ENCODE results near the gene DSCAM. TPM values are rescaled to one million over a fixed set of nuclear protein-coding genes. Genes with fewer than 3 reads are reported as not detected.

DSCAM gene
- total RNA-seq, 1 experiment from 2014 or later: 0.33 TPM

GRCh38 chr21:40753756-40754155 is 93.2 kb downstream of the DSCAM start:
- Mint-ChIP-seq H3K4me1 (ENCODE audit: insufficient read depth, unreplicated experiment) (no peaks in the 10 kb centered on the region), H3K9me3 (ENCODE audit: unreplicated experiment) (peaks cover 7% of the 10 kb centered on the region), H3K27me3 (ENCODE audit: insufficient read depth, unreplicated experiment) (no peaks in the 10 kb centered on the region), H3K36me3 (ENCODE audit: insufficient read depth, unreplicated experiment) (peaks cover 5% of the 10 kb centered on the region), H3K27ac (ENCODE audit: low read depth, unreplicated experiment) (no peak overlapping the region), H3K4me3 (ENCODE audit: unreplicated experiment) (no peak overlapping the region)
- ChIA-PET CTCF (no interaction called here), POLR2A (no interaction called here)
- no peak for DNase-seq (ENCODE audit: unreplicated experiment)
- no TSS peak for BruUV-seq (replicated peaks)
- no peak for TF ChIP-seq CTCF (IDR thresholded peaks at IDR 0.05; ENCODE audit: unreplicated experiment)
- intact Hi-C loops (cut with micrococcal nuclease): no loop called here

- CTCF ChIA-PET: interaction anchor here (0.7 kb wide), 1 partner anchor 381 kb away, joined by 3 read pairs; no protein-coding TSS in a partner anchor
- DNase-seq (ENCODE audit: unreplicated experiment): no peak
- no TSS peak for BruUV-seq (replicated peaks)
These were observed 94.8 kb downstream of the DSCAM start for GRCh38 chr21:40752125-40752524.

GRCh38 chr21:40751221-40751620 is 95.7 kb downstream of the DSCAM start:
- no peaks in the 10 kb centered on the region for H3K4me1 Mint-ChIP-seq (ENCODE audit: insufficient read depth, unreplicated experiment)
- CTCF ChIA-PET: interaction anchor here (0.6 kb wide), 1 partner anchor 10 kb away, joined by 3 read pairs; no protein-coding TSS in a partner anchor
- H3K4me3 Mint-ChIP-seq (ENCODE audit: unreplicated experiment): no peak overlapping the region
- POLR2A ChIA-PET: no interaction called here
- no peaks in the 10 kb centered on the region for H3K27me3 Mint-ChIP-seq (ENCODE audit: insufficient read depth, unreplicated experiment)
- intact Hi-C loops (cut with micrococcal nuclease): no loop called here
- H3K27ac Mint-ChIP-seq (ENCODE audit: low read depth, unreplicated experiment): no peak overlapping the region
- DNase-seq (ENCODE audit: unreplicated experiment): no peak
- no peaks in the 10 kb centered on the region for H3K9me3 Mint-ChIP-seq (ENCODE audit: unreplicated experiment)
- TF ChIP-seq CTCF (IDR thresholded peaks at IDR 0.05; ENCODE audit: unreplicated experiment): no peak
- peaks cover 1% of the 10 kb centered on the region for H3K36me3 Mint-ChIP-seq (ENCODE audit: insufficient read depth, unreplicated experiment)
- BruUV-seq (replicated peaks): no TSS peak

More at GRCh38 chr21:40752125-40752524, 94.8 kb downstream of the DSCAM start:
- TF ChIP-seq CTCF (IDR thresholded peaks at IDR 0.05; ENCODE audit: unreplicated experiment): no peak
- Mint-ChIP-seq H3K9me3 (ENCODE audit: unreplicated experiment) (no peaks in the 10 kb centered on the region), H3K36me3 (ENCODE audit: insufficient read depth, unreplicated experiment) (peaks cover 5% of the 10 kb centered on the region), H3K27me3 (ENCODE audit: insufficient read depth, unreplicated experiment) (no peaks in the 10 kb centered on the region), H3K27ac (ENCODE audit: low read depth, unreplicated experiment) (no peak overlapping the region), H3K4me1 (ENCODE audit: insufficient read depth, unreplicated experiment) (no peaks in the 10 kb centered on the region), H3K4me3 (ENCODE audit: unreplicated experiment) (no peak overlapping the region)
- POLR2A ChIA-PET: no interaction called here
- intact Hi-C loops (cut with micrococcal nuclease): no loop called here

- CTCF ChIA-PET: interaction anchor here (0.8 to 0.9 kb wide), 2 partner anchors 270 to 400 kb away, joined by 3 to 6 read pairs; no protein-coding TSS in a partner anchor
- POLR2A ChIA-PET: no interaction called here
- no peaks in the 10 kb centered on the region for H3K27me3 Mint-ChIP-seq (ENCODE audit: insufficient read depth, unreplicated experiment)
- no peak for TF ChIP-seq CTCF (IDR thresholded peaks at IDR 0.05; ENCODE audit: unreplicated experiment)
- DNase-seq (ENCODE audit: unreplicated experiment): no peak
- intact Hi-C loops (cut with micrococcal nuclease): no loop called here
- no peaks in the 10 kb centered on the region for H3K9me3 Mint-ChIP-seq (ENCODE audit: unreplicated experiment)
- no peak overlapping the region for H3K4me3 Mint-ChIP-seq (ENCODE audit: unreplicated experiment)
- BruUV-seq (replicated peaks): no TSS peak
- no peak overlapping the region for H3K27ac Mint-ChIP-seq (ENCODE audit: low read depth, unreplicated experiment)
- no peaks in the 10 kb centered on the region for H3K4me1 Mint-ChIP-seq (ENCODE audit: insufficient read depth, unreplicated experiment)
- H3K36me3 Mint-ChIP-seq (ENCODE audit: insufficient read depth, unreplicated experiment): no peaks in the 10 kb centered on the region
These were observed 110.8 kb downstream of the DSCAM start for GRCh38 chr21:40736145-40736544.

Data from MCF 10A (cell line).